HG02870 (cell line): ENCODE measurements around the gene PARP12.
"Not testable (repeated sequence)": the region's sequence is repeated elsewhere in the genome, so short reads cannot be mapped to it uniquely, and the experiment has no call there.

Experiments
- ATAC-seq: cut with Tn5 transposase; IDR thresholded peaks from one replicate; pipeline ENCODE4 v1.9.1; 2021; ENCODE audit warnings: mild to moderate bottlenecking, moderate library complexity; ENCODE audit not compliant: unreplicated experiment

Gene PARP12, protein sequence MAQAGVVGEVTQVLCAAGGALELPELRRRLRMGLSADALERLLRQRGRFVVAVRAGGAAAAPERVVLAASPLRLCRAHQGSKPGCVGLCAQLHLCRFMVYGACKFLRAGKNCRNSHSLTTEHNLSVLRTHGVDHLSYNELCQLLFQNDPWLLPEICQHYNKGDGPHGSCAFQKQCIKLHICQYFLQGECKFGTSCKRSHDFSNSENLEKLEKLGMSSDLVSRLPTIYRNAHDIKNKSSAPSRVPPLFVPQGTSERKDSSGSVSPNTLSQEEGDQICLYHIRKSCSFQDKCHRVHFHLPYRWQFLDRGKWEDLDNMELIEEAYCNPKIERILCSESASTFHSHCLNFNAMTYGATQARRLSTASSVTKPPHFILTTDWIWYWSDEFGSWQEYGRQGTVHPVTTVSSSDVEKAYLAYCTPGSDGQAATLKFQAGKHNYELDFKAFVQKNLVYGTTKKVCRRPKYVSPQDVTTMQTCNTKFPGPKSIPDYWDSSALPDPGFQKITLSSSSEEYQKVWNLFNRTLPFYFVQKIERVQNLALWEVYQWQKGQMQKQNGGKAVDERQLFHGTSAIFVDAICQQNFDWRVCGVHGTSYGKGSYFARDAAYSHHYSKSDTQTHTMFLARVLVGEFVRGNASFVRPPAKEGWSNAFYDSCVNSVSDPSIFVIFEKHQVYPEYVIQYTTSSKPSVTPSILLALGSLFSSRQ

DNA sequence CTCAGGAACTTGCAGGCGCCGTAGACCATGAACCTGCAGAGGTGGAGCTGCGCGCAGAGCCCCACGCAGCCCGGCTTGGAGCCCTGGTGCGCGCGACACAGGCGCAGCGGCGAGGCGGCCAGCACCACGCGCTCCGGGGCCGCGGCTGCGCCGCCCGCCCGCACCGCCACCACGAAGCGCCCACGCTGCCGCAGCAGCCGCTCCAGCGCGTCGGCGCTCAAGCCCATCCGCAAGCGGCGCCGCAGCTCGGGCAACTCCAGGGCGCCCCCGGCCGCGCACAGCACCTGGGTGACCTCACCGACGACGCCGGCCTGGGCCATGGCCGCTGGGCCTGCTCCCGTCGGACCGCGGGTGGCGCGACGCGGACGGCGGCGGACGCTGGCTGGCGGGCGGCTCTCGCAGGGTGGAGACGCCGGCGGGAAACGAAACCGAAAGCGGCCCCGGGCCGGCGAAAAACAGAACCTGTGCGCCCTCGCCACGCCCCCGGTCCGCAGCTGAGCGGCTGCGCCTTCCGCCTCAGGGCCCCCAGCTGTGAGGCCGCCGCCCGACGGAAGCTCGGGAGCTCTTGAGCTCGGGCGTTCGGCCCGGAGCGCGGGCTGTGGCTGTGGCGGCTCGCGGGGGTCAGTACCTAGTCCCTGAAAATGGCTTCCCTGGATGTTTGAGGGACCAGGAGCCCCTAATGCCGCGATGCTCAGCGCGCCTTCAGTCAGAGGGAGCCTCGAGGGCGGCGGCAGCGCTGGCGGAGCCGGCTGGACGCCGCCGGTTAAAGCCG is at the start of gene PARP12:
Gene PARP12 (minus strand): TSS at position 424 of the 772 bp plus-strand sequence. CDS start 104 bp downstream, at position 320.
- ATAC-seq = peak; percentile 91

DNA sequence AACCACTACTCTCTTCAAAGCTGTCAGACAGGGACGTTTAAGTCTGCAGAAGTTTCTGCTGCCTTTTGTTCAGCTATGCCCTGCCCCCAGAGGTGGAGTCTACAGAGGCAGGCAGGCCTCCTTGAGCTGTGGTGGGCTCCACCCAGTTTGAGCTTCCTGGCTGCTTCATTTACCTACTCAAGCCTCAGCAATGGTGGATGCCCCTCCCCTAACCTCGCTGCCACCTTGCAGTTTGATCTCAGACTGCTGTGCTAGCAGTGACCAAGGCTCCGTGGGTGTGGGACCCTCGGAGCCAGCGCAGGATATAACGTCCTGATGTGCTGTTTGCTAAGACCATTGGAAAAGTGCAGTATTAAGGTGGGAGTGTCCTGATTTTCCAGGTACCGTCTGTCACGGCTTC is 46.0 kb upstream of the PARP12 start:
- ATAC-seq = not testable (repeated sequence)

DNA sequence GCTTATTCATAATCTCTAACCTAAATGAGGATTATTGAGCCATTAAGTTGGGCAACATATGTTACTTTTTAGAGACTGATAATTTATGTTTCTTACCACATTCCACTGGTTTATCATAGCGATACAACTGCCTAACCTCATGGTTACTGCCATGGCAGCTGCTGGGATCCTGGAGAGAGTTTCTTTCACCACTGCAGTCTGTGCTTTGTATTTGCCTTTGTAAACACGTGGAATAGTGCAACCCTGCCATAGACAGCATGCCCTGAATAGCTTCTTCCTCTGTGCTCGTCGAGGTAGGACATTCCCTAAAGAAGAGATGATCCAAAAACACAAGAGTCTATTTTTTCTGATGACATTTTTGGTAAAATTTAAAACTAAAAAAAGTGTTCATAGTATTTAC is 33.7 kb upstream of the PARP12 start:
- ATAC-seq = no peak

DNA sequence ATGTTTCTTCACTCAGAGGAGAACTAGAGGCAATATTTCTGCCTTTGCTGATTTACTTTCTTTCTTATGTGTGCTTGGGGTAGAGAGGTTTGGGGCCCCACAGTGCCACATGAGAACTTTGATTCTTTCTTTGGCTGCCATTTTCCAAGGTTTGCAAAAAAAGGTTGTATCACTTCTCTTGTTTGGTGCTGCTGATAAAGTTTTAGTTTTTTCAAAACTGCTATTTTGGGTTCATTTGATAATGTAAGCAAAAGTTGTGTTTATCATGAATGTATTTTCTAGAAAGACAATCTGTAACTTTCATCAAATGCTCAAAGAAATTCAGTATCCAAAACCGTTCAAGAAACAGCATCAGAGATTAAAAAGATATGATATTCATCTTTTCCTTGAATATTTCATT is 30.6 kb upstream of the PARP12 start:
- no peak for ATAC-seq

DNA sequence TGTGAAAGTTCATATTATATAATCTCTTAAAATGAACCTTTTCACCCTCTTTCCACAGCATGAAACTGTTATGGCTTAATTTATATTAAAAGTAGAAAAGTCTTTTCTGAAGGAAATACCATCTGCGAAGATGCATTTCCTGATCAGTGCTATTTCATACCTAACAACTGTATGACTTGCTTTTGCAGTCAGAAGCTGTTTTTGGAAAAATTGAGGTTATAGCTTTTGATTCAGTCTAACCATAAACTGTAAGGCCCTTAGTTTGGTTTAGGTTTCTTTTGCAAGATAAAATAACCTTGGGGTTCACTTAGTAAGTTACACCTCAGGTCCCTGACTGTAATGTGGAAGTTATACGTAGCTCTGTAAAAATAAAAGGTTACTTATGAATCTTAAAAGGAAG is 22.7 kb upstream of the PARP12 start:
- no peak for ATAC-seq

DNA sequence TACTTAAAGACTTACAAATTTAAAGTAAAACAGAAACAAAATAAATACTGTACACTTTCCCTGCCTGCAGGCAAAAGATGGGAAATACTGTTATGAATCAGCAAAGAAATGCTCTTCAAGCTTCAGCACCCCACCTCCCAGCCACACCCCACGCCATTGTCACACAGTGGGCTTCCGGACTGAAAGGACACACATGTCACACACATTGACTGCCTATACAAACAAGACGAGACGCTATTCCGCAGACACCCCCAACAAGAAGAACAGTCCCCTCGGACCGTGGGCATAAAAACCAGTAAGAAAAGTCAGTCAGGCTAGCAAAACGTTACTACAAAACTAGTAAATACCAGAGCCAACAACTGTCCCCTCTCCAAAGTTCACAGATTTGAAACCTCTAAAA is 22.2 kb upstream of the PARP12 start:
- ATAC-seq = peak; percentile 98

DNA sequence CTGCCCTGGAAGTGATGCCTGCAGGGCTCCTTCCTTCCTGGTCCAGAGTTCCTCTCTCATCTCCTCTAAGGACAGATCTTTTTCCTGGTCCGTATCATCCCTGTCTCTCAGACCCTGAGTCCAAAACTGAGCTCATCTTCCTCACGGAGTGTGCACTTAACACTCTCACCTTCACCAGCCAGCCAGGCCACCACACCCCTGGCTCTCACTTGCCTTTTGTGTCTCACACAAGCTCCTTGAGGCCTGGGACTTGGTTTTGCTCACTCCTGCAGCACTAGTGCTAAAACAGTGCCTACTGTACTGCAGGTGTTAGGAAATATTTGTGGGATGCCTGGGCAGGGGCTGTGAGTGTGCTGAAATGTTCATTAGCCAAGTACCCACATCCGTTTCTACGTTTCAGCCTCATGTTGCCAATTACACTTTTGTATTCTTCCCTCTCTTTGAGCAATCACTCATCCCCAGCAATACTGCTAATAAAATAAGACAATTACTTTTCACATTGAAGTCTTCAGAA is 21.4 kb upstream of the PARP12 start:
- no peak for ATAC-seq

DNA sequence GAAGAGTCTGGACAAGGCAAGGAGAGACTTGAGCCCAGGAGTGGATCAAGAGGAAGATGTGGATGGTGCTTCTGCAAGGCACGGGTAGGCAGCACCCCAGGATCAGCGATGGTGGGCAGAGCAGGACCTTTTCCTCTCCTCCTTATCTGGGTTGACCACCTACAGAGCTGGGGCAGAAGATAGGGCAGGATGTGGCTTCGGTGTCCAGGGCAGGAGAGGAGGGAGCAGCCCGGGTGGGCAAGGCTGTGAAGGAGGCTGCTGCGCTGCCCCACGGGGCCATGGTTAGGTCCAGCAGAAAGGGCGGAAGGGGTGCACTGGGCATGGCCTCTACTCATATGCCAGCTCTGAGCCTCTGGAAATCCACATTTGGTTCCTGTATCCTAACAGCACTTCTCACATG is 20.0 kb upstream of the PARP12 start:
- no peak for ATAC-seq

DNA sequence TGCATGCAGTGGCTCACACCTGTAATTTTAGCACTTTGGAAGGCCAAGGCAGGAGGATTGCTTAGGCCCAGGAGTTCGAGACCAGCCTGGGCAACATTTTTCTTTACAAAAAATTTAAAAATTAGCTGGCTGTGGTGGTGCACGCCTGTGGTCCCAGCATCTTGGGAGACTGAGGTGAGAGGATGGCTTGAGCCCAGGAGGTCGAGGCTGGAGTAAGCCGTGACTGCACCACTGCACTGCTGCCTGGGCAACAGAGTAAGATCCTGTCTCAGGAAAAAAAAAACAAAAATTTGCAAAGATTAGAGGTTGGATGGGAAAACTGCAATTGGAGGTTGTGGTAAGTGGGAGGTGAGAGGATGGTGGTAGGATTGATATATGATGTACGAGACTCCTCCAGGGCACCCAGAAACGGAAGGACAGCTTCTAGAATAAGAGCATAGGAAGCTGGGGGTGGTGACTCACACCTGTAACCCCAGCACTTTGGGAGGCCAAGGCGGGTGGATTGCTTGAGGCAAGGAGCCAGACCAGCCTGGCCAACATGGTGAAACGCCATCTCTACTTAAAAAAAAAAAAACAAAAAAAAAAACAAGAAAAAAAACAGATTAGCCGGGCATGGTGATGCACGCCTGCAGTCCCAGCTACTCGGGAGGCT is 19.1 kb upstream of the PARP12 start:
- no peak for ATAC-seq

DNA sequence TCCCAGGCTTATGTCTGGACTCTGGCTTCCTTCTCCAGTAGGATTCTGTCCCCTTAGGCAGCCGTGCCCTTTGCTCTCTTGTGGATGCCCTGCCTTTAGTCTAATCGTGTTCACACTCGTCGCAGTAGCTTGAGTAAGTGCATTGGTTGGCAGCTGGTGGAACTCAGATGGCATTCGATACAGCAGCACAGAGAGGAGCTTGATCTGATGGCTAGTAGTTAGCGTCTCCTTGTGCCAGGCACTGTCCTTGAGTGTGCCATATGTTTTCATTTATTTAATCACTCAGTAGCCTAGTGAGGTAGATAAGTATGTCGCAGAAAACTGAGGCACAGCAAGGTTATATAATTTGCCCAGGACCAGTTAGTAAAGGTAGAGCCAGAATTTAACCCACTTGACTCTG is 18.2 kb upstream of the PARP12 start:
- ATAC-seq = no peak

DNA sequence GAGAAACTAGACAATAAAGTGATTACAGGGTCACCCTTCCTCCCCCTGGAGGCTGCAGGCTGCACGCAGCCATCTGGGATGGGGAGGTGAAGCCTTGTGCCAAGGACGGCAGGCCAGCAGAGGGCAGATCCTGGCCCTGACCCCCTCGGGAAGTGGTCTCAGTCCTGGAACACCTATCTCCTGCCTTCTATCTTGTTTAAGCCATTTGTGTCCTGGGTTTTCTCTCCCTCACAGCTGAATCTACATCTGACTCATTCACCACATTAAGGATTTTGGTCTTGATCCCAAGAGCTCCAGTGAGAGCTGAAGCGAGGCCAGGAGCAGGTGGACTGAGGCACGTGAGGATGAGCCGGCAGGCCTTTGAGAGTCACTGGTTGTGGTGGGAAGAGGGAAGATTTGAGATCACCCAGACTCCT is 16.4 kb upstream of the PARP12 start:
- ATAC-seq = no peak

DNA sequence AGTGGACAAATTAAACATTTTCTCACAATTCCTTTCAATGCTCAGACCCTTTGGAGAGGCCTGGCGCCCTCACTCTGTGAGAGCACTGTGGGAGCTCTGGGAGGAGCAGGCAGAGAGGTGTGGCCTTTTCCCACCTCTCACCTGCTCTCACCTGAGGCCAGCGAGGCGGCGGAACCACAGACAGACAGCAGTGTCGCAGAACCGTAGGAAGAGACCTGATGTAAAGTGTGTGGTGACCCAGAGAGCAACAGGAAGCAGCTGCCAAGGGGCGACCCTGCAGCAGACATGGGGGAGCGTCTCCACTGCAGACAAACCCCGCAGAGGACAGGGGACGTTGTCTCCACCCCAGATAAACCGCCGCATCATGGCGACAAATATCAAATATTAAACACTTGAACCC is 15.6 kb upstream of the PARP12 start:
- no peak for ATAC-seq

DNA sequence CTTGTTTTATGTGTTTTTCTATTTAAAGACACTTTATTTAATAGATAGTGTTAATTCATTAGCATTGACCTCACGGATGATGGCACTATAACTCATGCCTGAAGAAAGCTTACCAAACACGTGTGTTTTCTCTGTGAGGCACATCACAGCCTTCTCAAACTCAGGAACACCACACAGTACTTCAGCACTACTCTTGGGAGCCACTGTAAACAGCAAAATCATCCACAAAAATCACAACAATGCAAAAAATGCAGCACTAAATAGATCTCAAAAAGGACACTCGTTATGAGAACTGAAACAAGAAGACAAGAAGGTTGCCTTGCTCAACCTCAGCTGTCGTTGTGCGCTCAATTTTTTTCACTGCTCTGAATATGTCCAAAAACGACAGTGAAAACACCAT is 12.0 kb upstream of the PARP12 start:
- ATAC-seq = no peak

DNA sequence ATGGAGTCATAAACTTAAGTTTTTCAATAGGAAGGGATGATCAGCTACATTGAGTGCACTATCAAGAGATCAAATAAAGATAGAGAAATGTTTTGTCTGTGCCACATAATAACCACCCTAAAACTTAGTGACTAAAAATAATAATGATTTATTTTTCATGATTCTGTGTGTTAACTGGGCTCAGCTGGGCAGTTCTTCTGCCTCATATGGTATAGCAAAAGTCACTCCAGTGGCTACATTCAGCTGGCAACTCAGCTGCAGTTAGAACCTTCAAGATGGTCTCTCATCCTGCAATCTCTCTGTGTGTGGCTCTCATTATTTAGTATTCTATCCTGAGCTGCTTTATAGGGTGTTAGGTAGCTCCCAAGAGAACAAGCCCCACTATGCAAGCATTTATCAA is 7.8 kb upstream of the PARP12 start:
- ATAC-seq = no peak

DNA sequence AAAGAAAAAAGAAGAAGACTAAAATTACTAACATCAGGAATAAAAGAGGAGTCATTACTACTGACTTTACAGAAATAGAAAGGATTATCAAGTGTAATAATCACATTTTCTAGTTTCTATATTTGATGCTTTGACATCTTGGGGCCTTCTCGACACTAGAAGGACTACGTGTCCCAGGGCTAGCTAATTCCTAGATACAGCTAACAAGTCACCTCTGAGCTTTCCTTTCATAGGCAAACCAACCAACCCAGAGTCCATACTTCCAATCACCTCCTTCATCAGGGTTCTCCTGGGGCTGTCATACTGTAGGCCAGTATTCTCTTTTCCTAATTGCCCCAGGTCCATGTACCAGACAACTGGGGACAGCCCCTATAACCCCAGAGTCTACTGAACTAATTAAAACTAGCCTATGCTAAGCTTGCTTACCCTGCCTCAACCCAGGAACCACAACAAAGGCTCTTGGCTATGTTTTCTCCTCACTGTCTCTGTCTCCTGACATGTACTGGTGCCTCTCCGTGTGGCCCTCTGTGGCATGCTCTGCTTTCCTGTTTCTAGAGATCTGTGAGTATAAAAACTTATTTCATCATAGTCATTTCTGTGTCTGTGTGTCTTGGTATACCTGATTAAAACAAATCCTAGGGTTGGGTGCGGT is 6.7 kb upstream of the PARP12 start:
- ATAC-seq = no peak

DNA sequence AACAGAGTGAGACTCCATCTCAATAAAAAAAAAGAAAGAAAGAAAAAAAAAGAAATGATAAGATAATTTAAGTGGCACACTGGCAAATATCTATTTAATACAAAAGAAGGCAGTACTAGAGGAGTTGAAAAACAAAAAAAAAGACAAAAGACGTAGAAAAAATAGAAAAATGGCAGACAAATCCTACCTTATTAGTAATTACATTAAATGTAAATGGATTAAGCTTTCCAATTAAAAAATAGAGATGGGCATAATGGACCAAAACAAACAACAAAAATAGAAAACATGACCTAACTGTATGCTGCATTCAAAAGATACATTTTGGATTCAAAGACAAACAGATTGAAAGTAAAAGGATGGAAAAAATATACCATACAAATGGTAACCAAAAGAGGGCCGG is 5.3 kb upstream of the PARP12 start:
- no peak for ATAC-seq

DNA sequence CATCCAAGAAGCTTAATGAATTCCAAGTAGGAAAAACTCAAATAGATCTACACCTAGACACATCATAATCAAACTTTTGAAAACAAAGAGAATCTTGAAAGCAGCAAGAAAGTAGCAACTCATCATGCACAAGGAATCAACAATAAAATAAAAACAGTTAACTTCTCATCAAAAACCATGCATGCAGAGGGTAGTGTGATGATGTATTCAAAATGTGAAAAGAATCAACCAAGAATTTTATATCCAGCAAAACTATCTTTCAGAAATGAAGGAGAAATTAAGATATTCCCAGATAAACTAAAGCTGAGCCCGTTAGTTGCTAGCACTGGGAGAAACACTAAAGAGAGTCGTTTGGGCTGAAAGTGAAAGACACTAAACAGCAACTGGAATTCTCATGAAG is 4.3 kb upstream of the PARP12 start:
- no peak for ATAC-seq

DNA sequence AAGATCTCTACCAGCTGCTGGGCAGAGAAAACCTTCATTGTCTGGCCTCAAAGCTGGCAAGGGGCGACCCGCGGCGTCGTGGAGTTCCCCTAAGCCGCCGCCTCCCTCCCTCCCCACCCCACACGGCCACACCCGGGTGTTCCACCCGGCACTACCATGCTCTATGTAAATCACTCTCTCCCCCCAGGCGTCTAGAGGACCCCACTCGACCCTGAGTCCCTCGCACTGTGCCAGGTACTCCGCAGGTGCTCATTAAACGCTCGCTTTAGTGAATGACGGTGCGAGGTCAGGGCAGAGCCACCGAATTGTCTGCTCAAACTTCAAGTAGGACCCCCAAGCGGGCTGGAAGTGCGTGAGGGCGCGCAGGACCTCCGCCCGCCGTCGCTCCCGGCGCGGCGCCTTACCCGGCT is 628 bp downstream of the PARP12 start:
- ATAC-seq = peak; percentile 12

DNA sequence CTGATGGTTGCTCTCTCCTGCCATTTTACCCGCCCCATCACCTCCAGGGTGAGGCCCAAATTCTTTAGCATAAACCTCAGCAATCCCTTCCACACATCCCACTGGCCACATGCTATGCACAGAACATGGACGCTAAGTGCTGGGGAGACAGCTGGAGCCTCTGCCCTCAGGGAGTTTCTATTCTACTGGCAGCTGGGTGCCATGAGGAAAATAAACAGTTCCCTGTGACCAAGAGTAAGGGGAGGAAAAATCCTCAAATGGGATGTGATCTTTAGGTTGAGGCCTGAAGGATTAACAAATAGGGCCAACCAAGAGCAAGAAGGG is 1.2 kb downstream of the PARP12 start:
- ATAC-seq = no peak

DNA sequence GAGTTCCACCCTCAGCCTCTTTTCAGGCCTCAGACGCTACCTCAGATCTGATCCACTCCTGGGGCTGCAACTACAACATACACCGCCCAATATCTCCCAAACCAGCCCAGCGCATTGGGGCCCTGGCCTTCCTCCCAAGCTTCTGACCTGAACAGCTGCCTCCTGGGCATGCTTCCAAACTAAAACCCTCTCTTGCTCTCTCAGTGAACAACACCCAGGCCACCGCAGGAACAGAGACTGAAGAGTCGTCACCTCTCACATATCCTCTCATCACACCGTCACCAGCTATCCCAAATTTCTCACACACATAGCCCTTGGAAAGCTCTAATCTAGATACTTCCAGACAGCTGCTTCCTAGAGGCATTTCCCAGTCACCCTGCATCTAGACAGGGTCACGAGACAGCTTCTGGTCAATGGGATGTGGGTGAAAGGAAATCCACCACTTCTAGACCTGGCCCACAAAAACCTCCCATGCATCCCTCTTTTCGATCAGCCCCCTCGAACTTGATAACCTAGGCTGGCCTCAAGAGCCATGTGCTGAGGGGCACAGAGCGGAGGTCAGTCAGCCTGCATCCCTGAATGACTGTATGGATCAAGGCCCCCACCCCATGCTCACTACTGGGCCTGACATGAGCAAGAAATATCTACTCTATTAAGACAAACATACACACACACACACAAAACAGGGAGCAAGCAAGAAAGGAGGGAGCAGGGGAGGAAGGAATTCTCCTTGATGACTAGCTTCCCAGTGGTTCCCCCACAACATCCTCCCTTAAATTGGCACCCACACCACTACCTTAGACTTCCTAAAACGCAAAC is 1.8 kb downstream of the PARP12 start:
- ATAC-seq = no peak
